ENCODE results near the gene GKAP1.
A peak's percentile ranks its signal among the peaks of the same experiment; 100 is the strongest.
"Not testable (repeated sequence)": the region's sequence is repeated elsewhere in the genome, so short reads cannot be mapped to it uniquely, and the experiment has no call there.

Gene GKAP1

DNA sequence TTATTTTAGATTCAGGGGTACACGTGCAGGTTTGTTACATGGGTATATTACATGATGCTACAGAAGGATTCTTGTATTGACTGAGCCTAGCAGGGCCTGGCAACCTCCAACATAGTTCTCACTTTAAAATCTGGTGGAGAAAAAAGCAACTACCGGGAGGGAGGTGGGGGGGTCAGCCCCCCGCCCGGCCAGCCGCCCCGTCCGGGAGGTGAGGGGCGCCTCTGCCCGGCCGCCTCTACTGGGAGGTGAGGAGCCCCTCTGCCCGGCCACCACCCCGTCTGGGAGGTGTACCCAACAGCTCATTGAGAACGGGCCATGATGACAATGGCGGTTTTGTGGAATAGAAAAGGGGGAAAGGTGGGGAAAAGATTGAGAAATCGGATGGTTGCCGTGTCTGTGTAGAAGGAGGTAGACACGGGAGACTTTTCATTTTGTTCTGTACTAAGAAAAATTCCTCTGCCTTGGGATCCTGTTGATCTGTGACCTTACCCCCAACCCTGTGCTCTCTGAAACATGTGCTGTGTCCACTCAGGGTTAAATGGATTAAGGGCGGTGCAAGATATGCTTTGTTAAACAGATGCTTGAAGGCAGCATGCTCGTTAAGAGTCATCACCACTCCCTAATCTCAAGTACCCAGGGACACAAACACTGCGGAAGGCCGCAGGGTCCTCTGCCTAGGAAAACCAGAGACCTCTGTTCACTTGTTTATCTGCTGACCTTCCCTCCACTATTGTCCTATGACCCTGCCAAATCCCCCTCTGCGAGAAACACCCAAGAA is 88.8 kb downstream of the GKAP1 start:
- DNase-seq (ENCODE audit: low read depth in 2 of 2) = not testable (repeated sequence)

DNA sequence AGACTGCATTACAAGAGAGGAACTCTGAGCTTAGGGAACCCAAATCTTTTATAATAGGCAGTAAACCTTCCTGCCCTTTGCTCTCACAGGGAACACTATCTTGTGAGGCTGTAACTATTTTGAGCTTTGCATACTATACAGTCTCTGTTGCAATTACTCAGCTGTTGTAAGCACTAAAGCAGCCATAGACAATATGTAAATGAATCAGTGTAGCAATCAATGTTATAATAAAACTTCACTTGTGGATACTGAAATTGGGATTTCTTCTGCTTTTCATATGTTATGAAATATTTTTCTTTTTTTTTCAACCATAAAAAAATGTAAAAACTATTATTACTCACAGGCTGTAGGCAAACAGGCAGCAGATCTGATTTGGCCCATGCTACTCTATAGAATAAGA is 93.1 kb downstream of the GKAP1 start:
- DNase-seq (ENCODE audit: low read depth in 2 of 2) = no peak

DNA sequence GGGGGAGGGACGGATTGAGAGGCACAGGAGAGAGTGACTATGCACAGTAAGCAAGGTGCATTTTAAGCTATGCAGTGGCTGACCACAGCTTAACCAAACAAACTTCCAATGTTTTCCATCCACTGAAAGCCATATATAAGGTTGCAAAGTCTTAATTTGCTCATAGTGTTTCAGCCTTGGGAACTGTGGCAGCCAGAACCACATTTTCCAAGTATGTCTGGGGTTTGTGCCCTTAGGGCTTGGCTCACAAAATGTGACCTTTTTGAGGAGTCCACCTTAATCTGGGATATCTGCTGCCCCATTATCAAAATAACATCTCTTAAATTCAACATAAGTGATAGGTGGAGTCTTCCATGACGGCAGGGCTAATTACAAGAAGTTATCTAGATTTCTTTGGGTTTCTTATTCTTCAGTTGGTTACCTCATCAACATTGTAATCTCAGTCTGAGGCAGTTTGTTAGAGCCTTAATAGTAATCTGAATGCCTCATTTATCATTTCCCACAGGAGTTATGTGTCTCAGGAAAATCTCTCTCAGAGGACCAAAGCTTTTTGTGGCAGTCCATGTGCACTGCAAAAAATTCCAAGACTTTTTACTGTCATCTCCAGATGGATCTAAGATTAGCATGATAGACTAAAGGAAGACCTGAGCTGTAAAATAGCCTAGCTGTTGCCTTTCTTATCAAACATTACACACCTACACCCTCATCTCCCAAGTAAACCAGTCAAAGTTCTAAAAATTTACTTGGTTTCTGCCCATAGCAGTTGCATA is 94.7 kb downstream of the GKAP1 start:
- DNase-seq (ENCODE audit: low read depth in 2 of 2) = no peak

DNA sequence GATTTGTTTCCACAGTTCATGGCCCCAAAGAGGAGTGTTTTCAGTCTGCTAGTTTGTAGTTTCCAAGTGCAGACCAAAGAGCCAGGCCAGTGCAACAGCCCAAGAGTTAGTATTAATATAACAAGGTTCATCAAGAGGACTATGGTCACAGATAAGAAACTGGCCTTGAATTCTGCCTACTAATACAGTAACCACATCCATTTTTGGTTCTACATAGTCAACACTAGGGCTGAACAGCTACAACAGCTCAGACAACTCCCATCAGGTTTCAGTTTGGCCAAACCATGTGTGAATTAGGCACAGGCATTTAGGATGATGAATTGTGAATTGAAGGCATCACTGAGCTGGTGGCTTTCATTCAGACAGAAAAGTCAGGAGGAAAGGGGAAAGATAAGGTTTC is 96.1 kb downstream of the GKAP1 start:
- no peak for DNase-seq (ENCODE audit: low read depth in 2 of 2)

DNA sequence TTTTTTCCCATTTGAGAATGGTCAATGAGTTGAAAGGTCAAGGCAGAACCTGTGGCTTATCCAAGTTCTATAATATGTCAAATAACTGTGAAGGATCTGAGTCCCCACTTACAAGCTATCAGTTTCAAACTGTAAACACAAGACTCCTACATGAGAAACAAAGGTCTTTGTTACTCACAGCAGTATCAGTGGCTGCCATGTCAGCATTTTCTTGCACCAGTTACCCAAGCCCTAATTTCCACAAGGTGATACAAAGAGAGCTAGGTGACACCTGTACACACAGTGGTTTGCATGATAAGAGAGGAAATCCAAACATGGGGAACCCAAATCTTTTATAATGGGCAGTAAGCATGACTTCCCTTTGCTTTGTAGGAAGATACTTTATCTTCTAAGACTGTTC is 101.8 kb downstream of the GKAP1 start:
- no peak for DNase-seq (ENCODE audit: low read depth in 2 of 2)

DNA sequence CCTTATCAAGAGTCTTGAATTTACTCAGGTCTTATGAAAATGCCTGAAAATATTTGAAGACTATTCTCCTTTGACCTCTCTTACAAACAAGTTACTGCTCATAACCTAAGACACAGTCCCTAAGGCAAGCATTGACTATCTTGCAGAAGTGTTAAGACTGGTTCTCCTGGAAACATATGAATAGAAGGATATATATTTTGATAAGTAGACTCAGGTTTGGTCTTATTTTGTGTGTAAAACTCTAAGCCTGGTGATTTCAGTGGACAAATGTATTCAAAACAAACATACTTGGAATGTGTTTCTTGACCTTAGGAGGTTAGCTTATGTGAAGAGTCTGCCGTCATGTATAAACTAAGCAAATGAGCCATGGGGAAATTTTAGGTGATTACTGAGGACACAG is 102.3 kb downstream of the GKAP1 start:
- DNase-seq (ENCODE audit: low read depth in 2 of 2) = no peak

DNA sequence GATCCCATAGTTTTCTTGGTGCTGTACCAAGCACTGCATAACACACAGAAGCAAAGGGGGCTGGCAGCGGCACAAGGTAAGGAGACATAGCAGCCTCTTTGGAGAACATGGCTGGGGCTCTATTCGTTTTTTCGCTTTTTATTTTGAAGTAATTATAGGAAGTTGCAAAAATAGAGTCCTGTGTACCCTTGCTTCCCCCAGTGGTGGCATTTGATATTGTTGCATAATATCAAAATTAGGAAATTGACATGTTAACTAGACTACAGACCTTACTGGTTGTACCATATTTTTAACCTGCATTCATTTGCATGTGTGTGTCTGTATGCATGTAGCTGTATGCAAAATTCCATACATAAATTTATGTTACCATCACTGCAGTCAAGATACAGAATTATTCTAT is 103.2 kb downstream of the GKAP1 start:
- DNase-seq (ENCODE audit: low read depth in 2 of 2) = no peak

DNA sequence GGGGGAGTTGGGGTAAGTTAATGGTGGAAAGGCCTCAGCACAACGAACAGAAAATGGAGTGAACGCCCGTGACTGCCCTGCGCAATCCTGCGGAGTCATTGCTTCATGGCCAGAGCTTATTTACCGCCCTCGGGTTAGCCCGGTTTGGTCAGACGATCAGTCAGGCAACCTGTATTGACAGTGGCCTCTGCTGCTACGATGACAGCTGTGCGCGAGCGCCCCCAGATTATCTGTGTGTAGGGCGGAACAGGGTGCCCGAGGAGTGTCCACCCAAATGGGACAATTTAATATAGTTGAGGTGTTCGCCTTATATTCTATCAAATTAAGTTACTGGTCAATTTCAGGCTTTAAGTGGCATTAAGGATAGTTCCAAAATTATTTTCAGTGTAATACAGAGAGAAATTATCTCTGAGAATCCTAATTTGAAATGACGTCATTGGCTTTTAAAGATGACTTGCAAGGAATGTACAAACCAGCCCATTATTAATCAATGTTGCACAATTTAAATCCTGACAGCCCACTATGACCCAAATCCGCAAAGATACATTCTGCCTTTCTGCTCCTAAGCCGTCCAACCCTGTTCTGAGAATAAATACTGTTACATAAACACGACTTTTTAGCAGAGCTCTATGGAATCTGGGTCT is 108.9 kb downstream of the GKAP1 start:
- DNase-seq (ENCODE audit: low read depth in 2 of 2) = peak; percentile 17 to 34

DNA sequence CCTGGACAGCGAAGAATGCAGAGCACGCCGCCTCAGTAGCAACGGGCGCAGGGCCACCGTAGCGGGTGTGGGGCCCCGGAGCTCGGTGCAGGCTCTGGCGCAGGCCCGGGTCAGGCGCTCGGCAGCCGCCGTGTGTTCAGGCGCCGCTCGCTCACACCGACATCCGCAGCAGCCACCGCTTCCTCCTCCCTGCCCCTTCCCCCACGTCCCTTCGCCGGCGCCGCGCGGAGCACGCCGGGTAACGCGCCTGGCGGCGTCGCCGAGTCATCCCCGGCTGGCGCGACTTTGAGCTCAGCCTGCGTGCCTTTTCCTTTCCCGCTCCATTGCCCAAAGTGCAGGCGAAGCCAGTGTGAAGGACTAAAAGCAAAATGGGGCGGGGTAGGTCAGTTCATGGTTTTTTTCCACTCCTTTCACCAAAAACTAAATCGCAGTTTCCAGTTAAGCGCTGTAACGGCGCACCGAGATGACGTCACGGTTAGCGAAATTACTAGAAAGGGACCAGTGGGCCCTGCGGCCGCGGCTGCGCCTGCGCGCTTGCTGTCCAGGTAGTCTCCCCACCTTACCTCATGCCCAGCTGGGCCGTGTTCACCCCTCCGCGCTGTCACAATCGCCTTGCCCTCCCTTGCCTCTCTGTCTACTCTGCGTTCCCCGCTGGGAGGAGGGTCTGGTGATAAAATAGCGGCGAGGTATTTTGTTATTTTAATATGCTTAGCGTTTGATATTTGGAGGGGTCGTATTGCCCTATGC is 109.6 kb downstream of the GKAP1 start, which contains the start of gene UBQLN1:
Gene UBQLN1 (minus strand): TSS at position 191 of the 747 bp plus-strand sequence. CDS start 279 bp downstream, outside the sequence.
- DNase-seq (ENCODE audit: low read depth in 2 of 2) = peak; percentile 80 to 86

DNA sequence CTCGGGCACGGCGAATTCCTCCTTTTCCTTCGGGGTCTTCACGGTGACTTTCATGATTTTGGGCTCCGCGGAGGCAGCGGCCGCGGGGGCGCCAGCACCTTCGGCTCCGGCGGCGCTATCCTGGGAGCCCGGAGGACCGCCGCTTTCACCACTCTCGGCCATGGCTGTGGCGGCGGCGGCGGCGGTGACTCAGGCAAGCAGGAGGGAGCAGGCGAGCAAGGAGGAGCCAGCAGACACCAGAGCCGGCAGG is 110.1 kb downstream of the GKAP1 start:
- peak in 1 of 2 experiments; percentile 57 for DNase-seq (ENCODE audit: low read depth in 2 of 2)

DNA sequence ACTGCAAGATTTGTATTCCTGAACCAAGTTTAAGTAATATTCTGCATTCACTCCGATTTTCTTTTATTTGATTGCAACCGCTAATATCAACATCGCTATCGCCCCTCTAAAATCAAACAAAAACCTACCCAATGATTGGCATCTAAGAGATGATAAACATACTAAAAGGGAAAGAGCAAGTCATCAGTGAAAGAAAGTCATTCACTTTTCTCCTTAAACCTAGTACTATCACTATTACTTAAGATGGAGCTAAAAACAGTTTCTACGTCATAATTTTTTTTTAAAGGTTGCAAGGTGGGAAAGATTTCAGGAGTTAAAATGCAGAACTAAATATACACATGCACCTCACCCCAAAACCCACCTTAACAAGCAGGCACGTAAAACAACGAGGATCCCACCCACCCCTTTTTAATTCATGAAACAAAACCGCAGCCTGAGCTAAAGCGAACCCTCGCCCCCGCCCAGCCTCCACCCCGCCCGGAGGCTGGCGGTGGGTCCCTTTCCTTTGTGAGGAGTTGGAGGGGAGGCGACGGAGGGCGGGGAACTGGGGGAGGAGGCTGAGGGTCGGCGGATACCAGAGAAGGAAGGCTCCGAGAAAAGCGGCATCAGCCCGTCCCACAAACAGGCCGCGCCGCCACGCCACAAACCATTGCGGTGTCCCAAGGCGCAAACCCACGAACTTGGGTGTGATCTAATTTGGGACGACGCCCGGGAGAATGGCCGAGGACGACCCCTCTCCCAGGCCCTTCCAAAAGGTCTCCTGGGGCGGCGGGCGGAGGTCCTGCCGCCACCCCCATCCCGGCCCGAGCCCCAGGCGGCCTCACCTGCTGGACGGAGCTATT is 110.7 kb downstream of the GKAP1 start:
- DNase-seq (ENCODE audit: low read depth in 2 of 2) = peak; percentile 24 to 45

DNA sequence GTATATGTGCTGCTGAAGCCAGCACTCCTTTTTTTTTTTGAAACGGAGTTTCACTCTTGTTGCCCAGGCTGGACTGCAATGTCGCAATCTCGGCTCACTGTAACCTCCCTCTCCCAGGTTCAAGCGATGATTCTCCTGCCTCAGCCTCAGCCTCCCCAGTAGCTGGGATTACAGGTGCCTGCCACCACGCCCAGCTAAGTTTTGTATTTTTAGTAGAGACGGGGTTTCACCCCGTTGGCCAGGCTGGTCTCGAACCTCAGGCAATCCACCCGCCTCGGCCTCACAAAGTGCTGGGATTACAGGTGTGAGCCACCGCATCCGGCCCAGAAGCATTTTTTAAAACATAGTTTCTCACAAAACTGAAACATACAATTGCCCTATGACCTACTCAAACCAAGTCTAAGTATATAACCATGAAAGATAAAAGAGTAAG is 112.3 kb downstream of the GKAP1 start:
- DNase-seq (ENCODE audit: low read depth in 2 of 2) = not testable (repeated sequence)

DNA sequence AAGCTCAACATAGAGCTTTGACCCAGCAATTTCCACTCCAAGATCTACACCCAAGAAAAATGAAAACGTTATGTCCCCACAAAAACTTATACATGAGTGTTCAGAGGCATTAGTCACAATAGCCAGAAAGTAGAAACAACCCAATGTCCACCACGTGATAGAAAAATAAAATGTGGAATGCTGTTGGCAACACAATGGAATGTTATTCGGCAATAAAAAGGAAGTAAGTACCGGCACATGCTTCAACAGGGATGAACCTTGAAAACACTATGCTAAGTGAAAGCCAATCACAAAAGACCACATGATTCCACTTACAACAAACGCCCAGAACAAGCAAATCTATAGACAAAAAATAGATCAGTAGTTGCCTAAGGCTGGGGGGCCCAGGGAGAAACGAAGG is 115.8 kb downstream of the GKAP1 start:
- DNase-seq (ENCODE audit: low read depth in 2 of 2) = no peak

DNA sequence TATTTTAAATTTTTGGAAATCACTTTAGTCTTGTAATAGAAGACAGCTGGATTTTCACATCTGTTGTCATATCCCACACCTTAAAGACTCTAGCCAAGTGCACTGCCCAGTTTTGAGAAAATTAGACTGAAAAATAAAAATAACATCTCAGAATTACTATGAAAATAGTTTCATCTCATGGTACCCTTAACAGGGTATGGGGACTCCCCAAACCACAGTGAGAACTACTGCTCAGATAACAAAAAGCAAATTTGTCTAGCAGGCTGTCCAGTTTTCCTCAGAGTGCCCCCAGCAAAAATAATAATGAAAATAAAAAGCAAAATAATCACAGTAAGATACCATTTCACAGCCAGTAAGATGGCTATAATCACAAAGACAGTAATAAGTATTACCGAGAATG is 116.3 kb downstream of the GKAP1 start:
- no peak for DNase-seq (ENCODE audit: low read depth in 2 of 2)

DNA sequence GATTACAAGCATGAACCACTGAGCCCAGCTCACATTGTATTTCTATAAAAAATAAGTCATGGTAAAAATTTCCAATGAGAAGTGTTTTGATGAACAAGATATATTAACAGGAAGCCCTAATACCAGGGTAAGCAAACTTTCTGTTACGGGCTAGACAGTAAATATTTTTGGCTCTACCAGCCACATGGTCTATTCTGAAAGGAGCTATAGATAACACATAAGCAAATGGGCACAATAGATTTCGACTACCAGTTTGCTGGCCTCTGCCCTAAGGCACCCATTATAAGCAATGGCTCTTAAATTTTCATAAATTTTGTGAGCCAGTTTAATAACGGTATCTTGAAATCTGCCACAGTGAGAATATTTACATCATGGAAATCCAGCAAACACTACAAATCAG is 118.0 kb downstream of the GKAP1 start:
- no peak for DNase-seq (ENCODE audit: low read depth in 2 of 2)

DNA sequence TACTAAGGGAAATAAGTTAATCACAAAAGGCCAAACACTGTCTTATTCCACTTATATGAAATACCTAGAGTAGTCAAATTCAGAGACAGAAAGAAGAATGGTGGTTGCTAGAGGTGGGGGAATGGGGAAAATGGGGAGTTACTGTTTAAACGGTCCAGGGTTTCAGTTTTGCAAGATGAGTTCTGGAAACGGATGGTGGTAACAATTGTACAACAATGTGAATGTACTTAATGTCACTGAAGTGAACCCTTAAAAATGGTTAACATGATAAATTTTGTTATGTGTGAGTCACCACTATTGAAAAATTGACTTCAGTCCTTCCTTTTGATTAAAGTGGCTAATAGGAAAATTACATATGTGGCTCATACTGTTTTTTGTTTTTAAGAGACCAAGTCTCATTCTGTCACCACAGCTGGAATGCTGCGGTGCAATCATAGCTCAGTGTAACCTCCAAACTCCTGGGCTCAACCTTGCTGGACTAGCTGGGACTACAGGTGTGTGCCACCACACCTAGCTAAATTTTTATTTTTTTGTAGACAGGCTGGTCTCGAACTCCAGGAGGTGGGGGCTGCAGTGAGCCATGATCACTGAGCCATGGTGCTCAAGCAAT is 118.5 kb downstream of the GKAP1 start:
- DNase-seq (ENCODE audit: low read depth in 2 of 2) = no peak

DNA sequence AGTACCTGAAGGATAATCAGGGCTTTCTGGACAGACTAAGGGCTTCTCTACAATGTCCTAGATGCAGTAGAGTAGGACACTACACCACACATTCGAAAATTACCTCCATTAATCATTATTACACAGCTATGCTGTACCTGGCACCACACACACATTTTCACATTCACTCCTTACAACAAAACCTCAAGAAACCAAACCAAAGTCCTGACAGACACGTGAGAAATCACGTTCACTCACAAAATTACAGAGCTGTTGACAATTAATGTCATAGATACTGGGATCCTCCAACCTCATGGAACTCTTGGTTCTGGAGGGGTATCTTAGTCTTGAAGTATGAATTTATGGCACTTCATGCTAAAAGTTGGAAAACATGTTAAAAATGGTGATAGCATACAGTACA is 126.1 kb downstream of the GKAP1 start:
- no peak for DNase-seq (ENCODE audit: low read depth in 2 of 2)

Measured in stimulated activated CD4-positive, alpha-beta T cell treated with anti-CD3 and anti-CD28 coated beads, Interleukin-12 subunit alpha, Interleukin-12 subunit beta, amount 100 ng/mL, for 24 hours (primary cell).